HepG2 (cell line): ENCODE results near the gene ABCG1.

ENCODE experiments used
- CBFB ChIP-seq: sonication (generic); formaldehyde crosslinking; IDR thresholded peaks from 2 replicates; pipeline ENCODE4 v1.4.0; 2020; ENCODE audit warnings: missing genetic modification reagents
- DPF2 ChIP-seq: sonication (generic); formaldehyde crosslinking; IDR thresholded peaks from 2 replicates; pipeline ENCODE4 v1.4.0; 2020; ENCODE audit warnings: mild to moderate bottlenecking, low read depth, missing genetic modification reagents, borderline replicate concordance
- ELF1 ChIP-seq: sonication (generic); formaldehyde crosslinking; IDR thresholded peaks from 2 replicates; pipeline ENCODE4 v1.4.0; 2020; ENCODE audit warnings: missing genetic modification reagents
- HDAC6 ChIP-seq: fragments of 200-600 bp; sonication (generic); IDR thresholded peaks from 2 replicates; pipeline ENCODE4 v1.7.0; 2017; ENCODE audit warnings: mild to moderate bottlenecking, antibody characterized with exemption, low read length, low read depth
- JUND ChIP-seq: sonication (generic); formaldehyde crosslinking; IDR thresholded peaks from 2 replicates; pipeline ENCODE4 v1.8.0; 2022; ENCODE audit warnings: mild to moderate bottlenecking, missing genetic modification reagents
- ZEB1 ChIP-seq: IDR thresholded peaks from 2 replicates; pipeline ENCODE4 v1.6.1; 2012; ENCODE audit warnings: mild to moderate bottlenecking, low read depth, inconsistent platforms; ENCODE audit not compliant: insufficient replicate concordance
- TF ChIP-seq, protein P1 (sequence below): sonication (generic); formaldehyde crosslinking; IDR thresholded peaks from 2 replicates; pipeline ENCODE4 v1.5.0; 2020; ENCODE audit warnings: mild to moderate bottlenecking, missing genetic modification reagents, moderate library complexity
- TF ChIP-seq, protein P2 (sequence below): sonication (generic); formaldehyde crosslinking; IDR thresholded peaks from 2 replicates; pipeline ENCODE4 v1.8.0; 2022; ENCODE audit warnings: mild to moderate bottlenecking, missing genetic modification reagents; ENCODE audit not compliant: insufficient replicate concordance

DNA sequence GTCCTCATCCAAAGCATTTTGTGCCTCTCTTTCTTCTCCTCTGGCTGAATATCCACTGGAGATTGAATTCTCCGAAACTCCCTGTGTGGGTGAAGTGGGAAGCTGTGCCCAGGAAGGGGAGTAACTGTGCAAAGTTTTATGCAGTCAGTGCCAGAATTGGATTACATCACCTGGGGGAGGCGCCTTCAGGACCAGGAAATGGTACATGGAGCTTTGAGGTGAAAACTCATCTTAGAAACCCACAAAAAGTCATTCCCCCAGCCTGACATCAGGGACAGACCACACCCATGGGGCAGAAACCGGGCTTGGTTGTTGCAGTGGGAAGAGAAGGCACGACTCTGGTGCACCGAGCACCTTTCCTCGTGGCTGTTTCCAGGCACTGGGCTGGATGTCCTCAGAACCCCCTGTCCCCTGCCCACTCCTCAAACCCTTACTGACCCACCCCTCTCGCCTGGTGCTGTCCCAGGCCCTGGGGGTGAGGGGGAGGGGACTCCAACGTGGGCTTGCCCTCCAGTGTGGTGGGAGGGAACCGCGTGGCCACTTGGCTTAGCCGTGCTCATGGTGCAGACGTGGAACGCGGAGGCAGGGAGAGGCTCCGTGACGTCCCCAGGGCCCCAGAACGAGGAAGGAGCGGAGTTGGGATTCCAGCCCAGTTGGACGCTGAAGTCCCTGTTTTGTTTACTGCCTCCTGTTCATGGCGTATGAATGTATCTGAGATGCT is 80.5 kb downstream of the ABCG1 start:
- TF ChIP-seq DPF2 (CRISPR knock-in tag) (no peak), ELF1 (CRISPR knock-in tag) (no peak), CBFB (CRISPR knock-in tag) (no peak), JUND (CRISPR knock-in tag) (no peak), HDAC6 (no peak), ZEB1 (no peak)
- TF ChIP-seq, protein P1, sequence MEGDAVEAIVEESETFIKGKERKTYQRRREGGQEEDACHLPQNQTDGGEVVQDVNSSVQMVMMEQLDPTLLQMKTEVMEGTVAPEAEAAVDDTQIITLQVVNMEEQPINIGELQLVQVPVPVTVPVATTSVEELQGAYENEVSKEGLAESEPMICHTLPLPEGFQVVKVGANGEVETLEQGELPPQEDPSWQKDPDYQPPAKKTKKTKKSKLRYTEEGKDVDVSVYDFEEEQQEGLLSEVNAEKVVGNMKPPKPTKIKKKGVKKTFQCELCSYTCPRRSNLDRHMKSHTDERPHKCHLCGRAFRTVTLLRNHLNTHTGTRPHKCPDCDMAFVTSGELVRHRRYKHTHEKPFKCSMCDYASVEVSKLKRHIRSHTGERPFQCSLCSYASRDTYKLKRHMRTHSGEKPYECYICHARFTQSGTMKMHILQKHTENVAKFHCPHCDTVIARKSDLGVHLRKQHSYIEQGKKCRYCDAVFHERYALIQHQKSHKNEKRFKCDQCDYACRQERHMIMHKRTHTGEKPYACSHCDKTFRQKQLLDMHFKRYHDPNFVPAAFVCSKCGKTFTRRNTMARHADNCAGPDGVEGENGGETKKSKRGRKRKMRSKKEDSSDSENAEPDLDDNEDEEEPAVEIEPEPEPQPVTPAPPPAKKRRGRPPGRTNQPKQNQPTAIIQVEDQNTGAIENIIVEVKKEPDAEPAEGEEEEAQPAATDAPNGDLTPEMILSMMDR (CRISPR knock-in tag) = no peak
- TF ChIP-seq, protein P2, sequence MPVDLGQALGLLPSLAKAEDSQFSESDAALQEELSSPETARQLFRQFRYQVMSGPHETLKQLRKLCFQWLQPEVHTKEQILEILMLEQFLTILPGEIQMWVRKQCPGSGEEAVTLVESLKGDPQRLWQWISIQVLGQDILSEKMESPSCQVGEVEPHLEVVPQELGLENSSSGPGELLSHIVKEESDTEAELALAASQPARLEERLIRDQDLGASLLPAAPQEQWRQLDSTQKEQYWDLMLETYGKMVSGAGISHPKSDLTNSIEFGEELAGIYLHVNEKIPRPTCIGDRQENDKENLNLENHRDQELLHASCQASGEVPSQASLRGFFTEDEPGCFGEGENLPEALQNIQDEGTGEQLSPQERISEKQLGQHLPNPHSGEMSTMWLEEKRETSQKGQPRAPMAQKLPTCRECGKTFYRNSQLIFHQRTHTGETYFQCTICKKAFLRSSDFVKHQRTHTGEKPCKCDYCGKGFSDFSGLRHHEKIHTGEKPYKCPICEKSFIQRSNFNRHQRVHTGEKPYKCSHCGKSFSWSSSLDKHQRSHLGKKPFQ (CRISPR knock-in tag) = no peak
